ENCODE measurements around the gene GRHL1.
"Not testable (repeated sequence)": the region's sequence is repeated elsewhere in the genome, so short reads cannot be mapped to it uniquely, and the experiment has no call there.

Gene GRHL1

GRCh38 chr2:10010861-10011605 lies 59.5 kb downstream of the GRHL1 start:
- DNase-seq, result not testable (repeated sequence)

DNA sequence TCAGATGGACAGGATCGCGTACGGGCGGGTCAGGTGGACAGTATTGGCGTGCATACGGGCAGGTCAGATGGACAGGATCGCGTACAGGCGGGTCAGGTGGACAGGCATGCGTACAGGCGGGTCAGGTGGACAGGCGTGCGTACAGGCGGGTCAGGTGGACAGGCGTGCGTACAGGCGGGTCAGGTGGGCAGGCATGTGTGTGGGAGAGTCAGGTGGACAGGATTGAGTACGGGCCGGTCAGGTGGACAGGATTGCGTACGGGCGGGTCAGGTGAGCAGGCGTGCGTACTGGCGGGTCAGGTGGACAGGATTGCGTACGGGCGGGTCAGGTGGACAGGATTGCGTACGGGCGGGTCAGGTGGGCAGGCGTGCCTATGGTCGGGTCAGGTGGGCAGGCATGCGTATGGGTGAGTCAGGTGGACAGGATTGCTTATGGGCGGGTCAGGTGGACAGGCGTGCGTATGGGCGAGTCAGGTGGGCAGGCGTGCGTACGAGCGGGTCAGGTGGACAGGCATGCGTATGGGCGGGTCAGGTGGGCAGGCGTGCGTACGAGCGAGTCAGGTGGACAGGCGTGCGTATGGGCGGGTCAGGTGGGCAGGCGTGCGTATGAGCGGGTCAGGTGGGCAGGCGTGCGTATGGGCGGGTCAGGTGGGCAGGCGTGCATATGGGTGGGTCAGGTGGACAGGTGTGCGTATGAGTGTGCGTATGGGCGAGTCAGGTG lies 60.3 kb downstream of the GRHL1 start:
- DNase-seq, result not testable (repeated sequence)

DNA sequence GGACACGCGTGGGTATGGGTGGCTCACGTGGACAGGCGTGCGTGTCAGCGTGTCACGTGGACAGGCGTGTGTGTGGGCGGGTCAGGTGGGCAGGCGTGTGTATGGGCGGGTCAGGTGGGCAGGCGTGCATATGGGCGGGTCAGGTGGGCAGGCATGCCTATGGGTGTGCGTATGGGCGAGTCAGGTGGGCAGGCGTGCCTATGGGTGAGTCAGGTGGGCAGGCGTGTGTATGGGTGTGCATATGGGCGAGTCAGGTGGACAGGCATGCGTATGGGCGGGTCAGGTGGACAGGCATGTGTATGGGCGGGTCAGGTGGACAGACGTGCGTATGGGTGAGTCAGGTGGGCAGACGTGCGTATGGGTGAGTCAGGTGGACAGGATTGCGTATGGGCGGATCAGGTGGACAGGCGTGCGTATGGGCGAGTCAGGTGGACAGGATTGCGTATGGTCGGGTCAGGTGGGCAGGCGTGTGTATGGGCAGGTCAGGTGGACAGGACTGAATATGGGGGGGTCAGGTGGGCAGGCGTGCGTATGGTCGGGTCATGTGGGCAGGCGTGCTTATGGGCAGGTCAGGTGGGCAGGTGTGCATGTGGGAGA lies 61.0 kb downstream of the GRHL1 start:
- DNase-seq, result not testable (repeated sequence)

DNA sequence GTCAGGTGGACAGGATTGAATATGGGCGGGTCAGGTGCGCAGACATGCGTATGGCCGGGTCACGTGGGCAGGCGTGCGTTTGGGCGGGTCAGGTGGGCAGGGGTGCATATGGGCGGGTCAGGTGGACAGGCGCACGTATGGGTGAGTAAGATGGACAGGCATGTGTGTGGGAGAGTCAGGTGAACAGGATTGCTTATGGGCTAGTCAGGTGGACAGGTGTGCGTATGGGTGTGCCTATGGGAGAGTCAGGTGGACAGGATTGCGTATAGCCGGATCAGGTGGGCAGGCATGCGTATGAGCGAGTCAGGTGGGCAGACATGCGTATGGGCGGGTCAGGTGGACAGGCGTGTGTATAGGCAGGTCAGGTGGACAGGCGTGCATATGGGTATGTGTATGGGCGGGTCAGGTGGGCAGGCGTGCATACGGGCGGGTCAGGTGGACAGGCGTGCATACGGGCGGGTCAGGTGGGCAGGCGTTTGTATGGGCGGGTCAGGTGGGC lies 61.5 kb downstream of the GRHL1 start:
- no peak for DNase-seq

DNA sequence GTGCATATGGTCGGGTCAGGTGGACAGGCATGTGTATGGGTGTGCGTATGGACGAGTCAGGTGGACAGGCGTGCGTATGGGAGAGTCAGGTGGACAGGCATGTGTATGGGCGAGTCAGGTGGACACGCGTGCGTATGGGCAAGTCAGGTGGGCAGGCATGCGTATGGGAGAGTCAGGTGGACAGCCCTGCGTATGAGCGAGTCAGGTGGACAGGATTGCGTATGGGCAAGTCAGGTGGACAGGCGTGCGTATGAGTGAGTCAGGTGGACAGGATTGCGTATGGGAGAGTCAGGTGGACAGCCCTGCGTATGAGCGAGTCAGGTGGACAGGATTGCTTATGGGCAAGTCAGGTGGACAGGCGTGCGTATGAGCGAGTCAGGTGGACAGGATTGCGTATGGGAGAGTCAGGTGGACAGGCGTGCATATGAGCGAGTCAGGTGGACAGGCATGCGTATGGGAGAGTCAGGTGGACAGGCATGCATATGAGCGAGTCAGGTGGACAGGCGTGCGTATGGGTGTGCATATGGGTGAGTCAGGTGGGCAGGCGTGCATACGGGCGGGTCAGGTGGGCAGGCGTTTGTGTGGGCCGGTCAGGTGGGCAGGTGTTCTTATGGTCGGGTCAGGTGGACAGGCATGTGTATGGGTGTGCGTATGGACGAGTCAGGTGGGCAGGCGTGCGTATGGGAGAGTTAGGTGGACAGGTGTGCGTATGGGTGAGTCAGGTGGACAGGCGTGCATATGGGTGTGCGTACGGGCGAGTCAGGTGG lies 62.3 kb downstream of the GRHL1 start:
- not testable (repeated sequence) for DNase-seq

DNA sequence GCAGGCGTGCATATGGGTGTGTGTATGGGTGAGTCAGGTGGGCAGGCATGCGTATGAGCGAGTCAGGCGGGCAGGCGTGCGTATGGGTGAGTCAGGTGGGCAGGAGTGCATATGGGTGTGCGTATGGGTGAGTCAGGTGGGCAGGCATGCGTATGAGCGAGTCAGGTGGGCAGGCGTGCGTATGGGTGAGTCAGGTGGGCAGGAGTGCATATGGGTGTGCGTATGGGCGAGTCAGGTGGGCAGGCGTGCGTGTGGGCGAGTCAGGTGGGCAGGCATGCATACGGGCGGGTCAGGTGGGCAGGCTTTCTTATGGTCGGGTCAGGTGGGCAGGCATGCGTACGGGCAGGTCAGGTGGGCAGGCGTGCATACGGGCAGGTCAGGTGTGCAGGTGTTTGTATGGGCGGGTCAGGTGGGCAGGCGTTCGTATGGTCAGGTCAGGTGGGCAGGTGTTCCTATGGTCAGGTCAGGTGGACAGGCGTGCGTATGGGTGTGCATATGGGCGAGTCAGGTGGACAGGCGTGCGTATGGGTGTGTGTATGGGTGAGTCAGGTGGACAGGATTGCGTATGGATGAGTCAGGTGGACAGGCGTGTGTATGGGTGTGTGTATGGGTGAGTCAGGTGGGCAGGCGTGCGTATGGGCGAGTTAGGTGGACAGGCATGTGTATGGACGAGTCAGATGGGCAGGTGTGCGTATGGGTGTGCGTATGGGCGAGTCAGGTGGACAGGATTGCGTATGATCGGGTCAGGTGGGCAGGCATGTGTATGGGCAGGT lies 63.1 kb downstream of the GRHL1 start:
- no peak for DNase-seq

- not testable (repeated sequence) for DNase-seq
Measured at GRCh38 chr2:10015376-10015989, 64.0 kb downstream of the GRHL1 start.

DNA sequence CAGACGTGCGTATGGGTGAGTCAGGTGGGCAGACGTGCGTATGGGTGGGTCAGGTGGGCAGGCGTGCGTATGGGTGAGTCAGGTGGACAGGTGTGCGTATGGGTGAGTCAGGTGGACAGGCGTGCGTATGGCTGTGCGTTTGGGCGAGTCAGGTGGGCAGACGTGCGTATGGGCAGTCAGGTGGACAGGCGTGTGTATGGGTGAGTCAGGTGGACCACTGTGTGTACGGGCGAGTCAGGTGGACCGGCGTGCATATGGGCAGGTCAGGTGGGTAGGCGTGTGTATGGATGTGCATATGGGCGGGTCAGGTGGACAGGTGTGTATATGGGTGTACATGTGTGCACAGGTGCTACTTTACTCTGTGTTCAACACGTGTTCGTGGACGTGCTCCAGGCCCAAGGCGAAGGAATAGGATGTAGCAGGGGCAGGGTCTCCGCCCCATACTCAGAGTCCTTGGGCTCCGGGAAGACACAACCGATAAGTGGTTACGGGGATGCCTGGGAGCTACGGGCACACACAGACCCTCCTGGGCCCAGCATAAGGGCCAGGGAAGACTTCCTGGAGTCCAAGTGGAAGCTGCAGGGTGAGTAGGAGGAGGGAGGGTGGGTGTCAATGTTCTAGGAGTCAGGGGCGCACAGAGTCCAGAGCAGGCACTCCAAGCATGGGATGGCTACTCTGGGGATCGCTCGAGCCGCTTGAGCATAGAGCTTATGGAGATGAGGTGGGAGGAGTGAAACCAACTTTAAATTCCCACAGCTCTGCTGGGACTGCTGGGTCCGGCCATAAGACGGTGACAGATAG lies 64.7 kb downstream of the GRHL1 start:
- DNase-seq, result no peak

DNA sequence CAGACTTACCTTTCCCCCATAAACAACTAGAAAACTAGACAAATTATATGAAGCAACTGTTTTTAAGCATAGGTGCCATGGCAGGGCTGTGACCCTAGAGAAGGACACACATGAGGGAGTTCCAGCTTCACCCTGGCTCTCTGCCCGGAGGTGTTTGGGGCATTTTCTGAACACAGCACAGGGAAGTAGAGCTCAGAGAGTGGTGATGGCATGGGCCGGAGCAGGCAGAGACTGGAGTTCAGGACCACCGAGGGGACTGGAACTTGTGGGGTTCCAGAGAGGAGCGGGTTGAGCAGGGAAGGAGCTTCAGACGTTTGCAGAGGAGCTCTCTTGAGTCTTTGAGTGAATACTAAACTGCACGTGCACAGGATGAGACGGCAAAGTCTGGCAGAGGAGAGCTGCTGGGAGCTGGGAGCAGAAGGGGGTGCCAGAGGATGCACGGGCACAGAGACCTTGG lies 65.3 kb downstream of the GRHL1 start:
- no peak for DNase-seq

DNA sequence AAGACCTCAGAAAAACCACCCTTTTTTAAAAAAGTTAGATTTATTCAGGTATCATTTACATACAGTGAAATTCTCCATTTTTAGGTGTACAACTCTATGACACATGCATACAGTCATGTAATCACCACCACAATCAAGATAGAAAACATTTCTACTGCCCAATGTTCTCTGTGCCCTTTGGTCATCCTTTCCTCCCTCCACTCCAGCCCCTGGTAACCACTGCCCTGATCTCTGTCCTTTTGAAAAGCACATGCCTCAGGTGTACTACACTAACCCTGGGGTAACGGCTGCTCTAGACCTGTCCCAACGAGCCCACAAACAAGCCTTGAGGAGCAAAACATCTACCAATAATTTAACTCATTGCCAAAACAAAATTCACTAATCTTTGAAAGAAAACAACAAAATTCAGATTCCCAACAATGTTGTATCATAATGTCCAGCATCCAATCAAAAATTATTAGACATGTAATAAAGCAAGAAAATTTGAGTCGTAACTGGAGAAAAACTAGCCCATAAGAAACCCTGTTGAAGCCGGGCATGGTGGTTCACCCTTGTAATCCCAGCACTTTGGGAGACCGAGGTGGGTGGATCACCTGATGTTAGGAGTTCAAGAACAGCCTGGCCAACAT lies 65.9 kb downstream of the GRHL1 start:
- DNase-seq, result no peak

DNA sequence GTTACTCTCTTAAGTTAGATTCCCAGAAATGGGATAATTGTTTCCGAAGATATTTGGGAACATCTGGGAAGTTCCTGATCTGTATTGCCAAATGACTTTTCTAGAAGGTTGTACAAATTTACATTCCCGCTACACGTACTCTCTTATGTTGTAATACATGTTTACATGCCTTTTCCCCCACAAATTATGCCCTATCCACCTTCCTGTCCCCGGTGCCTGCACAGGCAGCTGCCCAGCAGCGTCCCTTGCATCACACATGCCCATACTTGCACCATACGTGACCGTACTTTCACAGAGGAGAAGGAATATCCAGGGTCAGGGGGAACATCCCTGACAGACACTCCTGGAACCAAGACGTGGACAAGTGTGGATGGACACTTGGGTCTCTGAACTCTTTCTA lies 67.7 kb downstream of the GRHL1 start:
- no peak for DNase-seq

GRCh38 chr2:10019602-10020400 lies 68.3 kb downstream of the GRHL1 start:
- DNase-seq, result no peak

- no peak for DNase-seq
Measured at GRCh38 chr2:10022041-10022421, 70.5 kb downstream of the GRHL1 start.

DNA sequence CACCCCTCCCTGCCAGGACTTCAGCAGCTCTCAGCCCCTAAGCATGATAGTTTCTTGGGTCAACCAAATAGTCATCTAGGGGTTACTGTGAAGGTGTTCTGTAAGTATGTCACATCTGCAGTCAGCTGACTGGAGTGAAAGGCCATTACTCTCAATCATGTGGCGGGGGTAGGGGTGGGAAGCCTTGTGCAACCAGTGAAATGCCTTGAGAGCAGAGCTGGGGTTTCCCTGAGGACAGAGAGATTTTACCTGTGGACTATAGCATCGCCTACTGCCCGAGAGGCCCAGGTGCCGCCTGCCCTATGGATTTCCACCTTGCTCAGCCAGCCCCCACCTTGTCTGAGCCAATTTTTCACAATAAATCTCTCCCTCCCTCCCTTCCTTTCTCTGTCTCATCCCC lies 71.0 kb downstream of the GRHL1 start:
- no peak for DNase-seq

- no peak for DNase-seq
Measured at GRCh38 chr2:10022966-10023662, 71.6 kb downstream of the GRHL1 start.

- no peak for DNase-seq
Measured at GRCh38 chr2:10026940-10027569, 75.6 kb downstream of the GRHL1 start.

- DNase-seq, result no peak
Measured at GRCh38 chr2:10027660-10028330, 76.3 kb downstream of the GRHL1 start.

Measured in hippocampal formation (tissue), 2 donors.